PC-3 (cell line): Measurements from ENCODE around the gene RAD23A.

Experiments used
- EZH2 ChIP-seq: fragments of 300-600 bp; sonication (generic); IDR thresholded peaks from one replicate; pipeline ENCODE4 v1.6.1; 2017; ENCODE audit warnings: antibody characterized with exemption, mild to moderate bottlenecking, low read length; ENCODE audit not compliant: unreplicated experiment
- EZH2phosphoT487 ChIP-seq: fragments of 300-600 bp; sonication (generic); IDR thresholded peaks from 2 replicates; pipeline ENCODE4 v1.6.1; 2018; ENCODE audit warnings: mild to moderate bottlenecking, antibody characterized with exemption, low read length, borderline replicate concordance
- TF ChIP-seq, protein P1 (sequence below): fragments of 300-600 bp; sonication (generic); conservative IDR thresholded peaks from 2 replicates; pipeline ENCODE4 v1.5.1; 2017; ENCODE audit warnings: antibody characterized with exemption, low read depth, mild to moderate bottlenecking, low read length

DNA sequence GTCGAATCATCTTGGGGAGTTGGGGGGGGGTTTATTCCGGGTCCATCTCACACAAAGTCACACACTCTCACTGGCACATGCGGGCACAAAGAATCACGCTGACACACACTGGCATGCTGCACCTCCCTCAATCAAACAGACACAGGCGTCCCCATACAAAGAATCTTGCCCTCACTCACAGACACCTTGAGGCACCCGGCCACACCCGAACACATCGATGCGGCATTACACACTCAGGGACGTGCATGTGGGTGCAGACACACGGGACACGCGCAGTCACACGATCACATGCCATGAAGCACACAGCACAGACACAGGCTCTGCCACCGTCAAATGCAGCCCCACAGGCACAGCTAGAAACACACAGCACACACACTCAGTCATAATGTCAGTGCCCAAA lies 57.4 kb downstream of the RAD23A start:
- TF ChIP-seq, protein P1, sequence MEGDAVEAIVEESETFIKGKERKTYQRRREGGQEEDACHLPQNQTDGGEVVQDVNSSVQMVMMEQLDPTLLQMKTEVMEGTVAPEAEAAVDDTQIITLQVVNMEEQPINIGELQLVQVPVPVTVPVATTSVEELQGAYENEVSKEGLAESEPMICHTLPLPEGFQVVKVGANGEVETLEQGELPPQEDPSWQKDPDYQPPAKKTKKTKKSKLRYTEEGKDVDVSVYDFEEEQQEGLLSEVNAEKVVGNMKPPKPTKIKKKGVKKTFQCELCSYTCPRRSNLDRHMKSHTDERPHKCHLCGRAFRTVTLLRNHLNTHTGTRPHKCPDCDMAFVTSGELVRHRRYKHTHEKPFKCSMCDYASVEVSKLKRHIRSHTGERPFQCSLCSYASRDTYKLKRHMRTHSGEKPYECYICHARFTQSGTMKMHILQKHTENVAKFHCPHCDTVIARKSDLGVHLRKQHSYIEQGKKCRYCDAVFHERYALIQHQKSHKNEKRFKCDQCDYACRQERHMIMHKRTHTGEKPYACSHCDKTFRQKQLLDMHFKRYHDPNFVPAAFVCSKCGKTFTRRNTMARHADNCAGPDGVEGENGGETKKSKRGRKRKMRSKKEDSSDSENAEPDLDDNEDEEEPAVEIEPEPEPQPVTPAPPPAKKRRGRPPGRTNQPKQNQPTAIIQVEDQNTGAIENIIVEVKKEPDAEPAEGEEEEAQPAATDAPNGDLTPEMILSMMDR, result no peak
- no peak for TF ChIP-seq EZH2
- TF ChIP-seq EZH2phosphoT487, result no peak
